PC-3 (cell line): ENCODE measurements around the gene RAP1B.

ENCODE experiments used
- CTCF ChIP-seq: fragments of 300-600 bp; sonication (generic); conservative IDR thresholded peaks from 2 replicates; pipeline ENCODE4 v1.5.1; 2017; ENCODE audit warnings: antibody characterized with exemption, low read depth, mild to moderate bottlenecking, low read length
- EZH2phosphoT487 ChIP-seq: fragments of 300-600 bp; sonication (generic); IDR thresholded peaks from 2 replicates; pipeline ENCODE4 v1.6.1; 2018; ENCODE audit warnings: mild to moderate bottlenecking, antibody characterized with exemption, low read length, borderline replicate concordance

DNA sequence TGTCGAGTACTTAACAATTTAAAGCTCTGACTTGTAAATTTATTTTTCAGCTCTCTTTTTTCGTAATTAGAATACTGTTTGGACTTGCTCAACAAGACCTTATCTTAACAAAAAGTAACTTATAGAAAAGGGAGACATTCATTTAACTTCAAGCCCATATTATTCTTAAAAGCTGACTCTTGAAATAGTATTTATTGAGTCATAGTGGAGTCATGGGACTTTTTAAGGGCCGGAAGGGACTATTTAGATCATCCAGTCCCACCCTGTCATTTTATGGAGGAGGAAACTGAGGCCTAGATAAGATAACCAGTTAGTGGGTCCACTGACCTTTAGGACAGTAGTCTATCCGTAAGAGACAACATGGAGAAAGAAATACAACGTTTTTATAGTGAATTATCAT lies 1.5 kb downstream of the RAP1B start:
- no peak for TF ChIP-seq EZH2phosphoT487
- TF ChIP-seq CTCF = no peak
